Endodermal cell (in vitro differentiated cells): ENCODE data around the gene HOXA6. TPM values are rescaled to one million over a fixed set of nuclear protein-coding genes. Genes with fewer than 3 reads are reported as not detected.

ENCODE experiments used
- DNase-seq: peaks from one replicate; pipeline ENCODE4 v3.0.0-alpha.2; 2017
- H3K27ac ChIP-seq: 2 replicates; pipeline ENCODE4 v1.5.1; 2013; ENCODE audit warnings: mild to moderate bottlenecking, low read depth, low read length, moderate library complexity
- H3K27me3 ChIP-seq: 2 replicates; pipeline ENCODE4 v1.6.1; 2013; ENCODE audit warnings: mild to moderate bottlenecking, low read length, moderate library complexity; ENCODE audit not compliant: insufficient read depth, control insufficient read depth, poor library complexity, severe bottlenecking
- H3K36me3 ChIP-seq: 2 replicates; pipeline ENCODE4 v1.7.0; 2013; ENCODE audit warnings: mild to moderate bottlenecking, low read length, moderate library complexity; ENCODE audit not compliant: control insufficient read depth, insufficient read depth
- H3K4me1 ChIP-seq: one replicate; pipeline ENCODE4 v1.7.0; 2013; ENCODE audit warnings: low read length; ENCODE audit not compliant: control insufficient read depth, insufficient read depth
- H3K4me3 ChIP-seq: 2 replicates; pipeline ENCODE4 v1.5.1; 2013; ENCODE audit warnings: mild to moderate bottlenecking, low read length, moderate library complexity
- H3K9ac ChIP-seq: 2 replicates; pipeline ENCODE4 v1.6.1; 2013; ENCODE audit warnings: mild to moderate bottlenecking, low read length, moderate library complexity; ENCODE audit not compliant: poor library complexity, severe bottlenecking; ENCODE audit errors: extremely low read depth
- H3K9me3 ChIP-seq: 2 replicates; pipeline ENCODE4 v1.6.1; 2013; ENCODE audit warnings: mild to moderate bottlenecking, low read length, moderate library complexity; ENCODE audit not compliant: control insufficient read depth
- H3K27ac Mint-ChIP-seq: 2 replicates; pipeline ENCODE4 v1.8.0; 2020; ENCODE audit warnings: mixed read lengths
- H3K27me3 Mint-ChIP-seq: 2 replicates; pipeline ENCODE4 v1.8.0; 2021; ENCODE audit warnings: mild to moderate bottlenecking, mixed read lengths; ENCODE audit not compliant: insufficient read depth
- H3K36me3 Mint-ChIP-seq: 2 replicates; pipeline ENCODE4 v1.8.0; 2020; ENCODE audit warnings: low read depth, mixed read lengths
- H3K4me1 Mint-ChIP-seq: 2 replicates; pipeline ENCODE4 v1.8.0; 2020; ENCODE audit warnings: mixed read lengths
- H3K4me3 Mint-ChIP-seq: 2 replicates; pipeline ENCODE4 v1.8.0; 2020; ENCODE audit warnings: mild to moderate bottlenecking, moderate library complexity, mixed read lengths
- H3K9me3 Mint-ChIP-seq: 2 replicates; pipeline ENCODE4 v1.8.0; 2020; ENCODE audit warnings: mild to moderate bottlenecking, mixed read lengths
- CTCF ChIP-seq: fragments of 200-600 bp; sonication (generic); conservative IDR thresholded peaks from 2 replicates; pipeline ENCODE4 v1.5.0; 2021; ENCODE audit warnings: antibody characterized with exemption, mild to moderate bottlenecking
- WGBS, 2 experiments: methylation state at CpG; one replicate each; pipeline versions ENCODE4 v1.1.5 to v1.1.7; 2013; ENCODE audit warnings: missing lambda C conversion rate in 2 of 2, mixed read lengths in 1 of 2; ENCODE audit not compliant: insufficient coverage in 1 of 2, insufficient read length in 1 of 2; 5-methylcytosine and 5-hydroxymethylcytosine counted together
- total RNA-seq, 2 donors: library from RNA; stranded (reverse); fragmentation: NEBNext Ultra II Directional in 1 of 2; extraction: Animal tissue kit (Norgen Biotek cat#: 25700) in 1 of 2; gene quantifications; 2 replicates in 1 of 2; 3 replicates in 1 of 2; pipeline ENCODE4 v1.2.1, GENCODE V29; 2021

HOXA6 gene
- total RNA-seq, 2 donors from 2014 or later: not detected

DNA sequence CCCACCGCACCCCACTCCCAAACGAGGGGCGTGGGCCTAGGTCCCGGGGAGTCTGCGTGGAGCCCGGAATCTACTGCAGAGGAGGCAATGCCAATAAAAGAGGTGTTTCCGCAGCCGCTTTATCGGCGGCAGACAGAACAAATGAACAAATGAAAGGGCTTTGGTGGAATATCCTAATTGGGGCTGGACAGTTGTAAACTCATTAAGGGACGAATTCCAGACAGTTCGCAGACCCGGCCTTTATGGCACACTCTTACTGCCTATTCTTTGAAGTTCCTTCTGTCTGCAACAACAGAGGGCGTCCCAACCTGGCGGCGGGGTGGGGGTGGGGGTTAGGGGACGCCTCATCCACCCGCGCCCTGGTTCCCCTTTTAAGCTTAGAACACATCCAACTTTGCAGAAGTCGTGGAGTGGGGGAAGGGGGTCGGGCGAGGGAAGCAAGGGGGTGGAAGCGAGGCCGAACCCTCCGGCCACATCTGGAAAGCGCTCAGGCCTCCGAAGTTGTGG is 13.7 kb upstream of the HOXA6 start:
- peaks cover 99% of the 10 kb centered on the region for H3K27me3 Mint-ChIP-seq
- peaks cover 32% of the 10 kb centered on the region for H3K9me3 Mint-ChIP-seq
- Histone ChIP-seq H3K4me3 (no peak overlapping the region), H3K4me1 (no peaks in the 10 kb centered on the region), H3K27me3 (peaks cover 100% of the 10 kb centered on the region), H3K27ac (no peak overlapping the region), H3K36me3 (no peaks in the 10 kb centered on the region), H3K9ac (no peak overlapping the region), H3K9me3 (peaks cover 26% of the 10 kb centered on the region)
- WGBS, 2 experiments: 0 to 12% methylated on average over 10 to 20 of the region's 27 CpGs
- no peak for DNase-seq
- H3K4me3 Mint-ChIP-seq: peak overlapping the region; percentile 42
- H3K27ac Mint-ChIP-seq: no peak overlapping the region
- no peak for TF ChIP-seq CTCF
- no peaks in the 10 kb centered on the region for H3K4me1 Mint-ChIP-seq
- H3K36me3 Mint-ChIP-seq: peaks cover 2% of the 10 kb centered on the region

- Histone ChIP-seq H3K9me3 (peaks cover 26% of the 10 kb centered on the region), H3K4me1 (no peaks in the 10 kb centered on the region), H3K9ac (no peak overlapping the region), H3K36me3 (no peaks in the 10 kb centered on the region), H3K27ac (peak overlapping the region; percentile 36), H3K4me3 (peak overlapping the region; percentile 74), H3K27me3 (peaks cover 100% of the 10 kb centered on the region)
- DNase-seq: peak; percentile 96
- Mint-ChIP-seq H3K4me1 (no peaks in the 10 kb centered on the region), H3K36me3 (peaks cover 2% of the 10 kb centered on the region), H3K27me3 (peaks cover 99% of the 10 kb centered on the region), H3K9me3 (peaks cover 32% of the 10 kb centered on the region), H3K4me3 (peak overlapping the region; percentile 42), H3K27ac (no peak overlapping the region)
- 9 to 12% methylated on average over 28 to 54 of the region's 54 CpGs for WGBS, 2 experiments
- peak; percentile 98 for TF ChIP-seq CTCF
These were observed 13.1 kb upstream of the HOXA6 start for GRCh38 chr7:27160546-27161213.

- H3K27ac ChIP-seq: peak overlapping the region; percentile 36
- Mint-ChIP-seq H3K27me3 (peaks cover 99% of the 10 kb centered on the region), H3K4me3 (no peak overlapping the region), H3K4me1 (no peaks in the 10 kb centered on the region), H3K9me3 (peaks cover 36% of the 10 kb centered on the region), H3K36me3 (peaks cover 2% of the 10 kb centered on the region), H3K27ac (no peak overlapping the region)
- WGBS, 2 experiments: 73 to 74% methylated on average over 18 to 23 of the region's 23 CpGs
- H3K27me3 ChIP-seq: peaks cover 100% of the 10 kb centered on the region
- DNase-seq: peak; percentile 46
- no peaks in the 10 kb centered on the region for H3K4me1 ChIP-seq
- H3K4me3 ChIP-seq: no peak overlapping the region
- peaks cover 28% of the 10 kb centered on the region for H3K9me3 ChIP-seq
- H3K9ac ChIP-seq: no peak overlapping the region
- TF ChIP-seq CTCF: no peak
- no peaks in the 10 kb centered on the region for H3K36me3 ChIP-seq
These were observed 12.6 kb upstream of the HOXA6 start for GRCh38 chr7:27160145-27160545.
